Activated CD8-positive, alpha-beta memory T cell treated with anti-CD3 and anti-CD28 coated beads for 4 hours (primary cell): ENCODE measurements around the gene PAM16.

Experiments used
- DNase-seq, 2 donors: peaks; one replicate each; pipeline ENCODE4 v3.0.0-alpha.2; 2020; ENCODE audit warnings: low read depth in 2 of 2

PAM16 gene

DNA sequence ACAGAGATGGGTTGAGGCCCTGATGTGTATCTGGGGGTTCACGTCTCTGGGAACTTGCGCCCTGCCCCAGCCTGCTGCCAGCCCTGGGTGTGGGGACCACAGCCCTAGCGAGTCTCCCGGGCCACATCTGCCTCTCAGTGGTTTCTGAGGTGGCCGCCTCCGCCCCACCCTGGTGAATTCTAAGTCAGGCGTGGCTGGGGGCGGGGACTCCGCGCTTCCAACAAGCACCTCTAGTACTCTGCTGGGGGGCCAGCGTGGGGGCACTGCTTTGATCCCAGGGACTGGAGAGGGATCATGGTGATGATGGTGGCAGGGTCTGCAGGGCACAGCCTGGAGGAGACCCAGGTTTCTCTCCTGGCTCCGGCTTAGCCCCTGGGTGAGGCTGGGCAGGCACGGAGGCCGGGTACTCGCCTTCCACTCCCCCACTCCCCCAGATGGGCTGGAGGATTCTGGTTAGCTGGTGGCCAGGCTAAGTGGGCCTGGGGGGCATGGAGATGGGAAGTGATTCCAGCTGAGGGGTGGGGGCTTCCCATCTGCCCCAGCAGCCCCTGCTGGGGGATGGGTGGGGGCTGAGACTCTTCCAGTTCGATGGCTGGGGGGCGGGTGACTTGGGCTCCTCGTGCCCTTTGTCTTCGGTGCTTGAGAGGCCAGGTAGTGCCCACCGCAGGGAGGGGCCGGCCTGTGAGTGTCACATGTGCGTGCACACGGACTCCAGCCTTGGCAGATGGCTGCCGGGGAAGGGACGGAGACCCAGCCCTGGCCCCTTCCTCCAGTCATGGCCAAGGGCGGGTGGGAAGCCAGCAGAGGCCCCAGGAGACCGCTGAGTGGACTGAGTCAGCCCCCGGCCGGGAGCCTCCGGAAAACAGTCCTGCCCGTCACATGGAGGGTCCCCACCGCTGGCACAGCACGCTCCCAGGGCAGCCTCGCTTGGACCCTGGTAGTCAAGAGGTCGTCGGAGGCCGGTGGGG, 31.4 kb downstream of the PAM16 start:
- DNase-seq: peak; percentile 40 to 41

DNA sequence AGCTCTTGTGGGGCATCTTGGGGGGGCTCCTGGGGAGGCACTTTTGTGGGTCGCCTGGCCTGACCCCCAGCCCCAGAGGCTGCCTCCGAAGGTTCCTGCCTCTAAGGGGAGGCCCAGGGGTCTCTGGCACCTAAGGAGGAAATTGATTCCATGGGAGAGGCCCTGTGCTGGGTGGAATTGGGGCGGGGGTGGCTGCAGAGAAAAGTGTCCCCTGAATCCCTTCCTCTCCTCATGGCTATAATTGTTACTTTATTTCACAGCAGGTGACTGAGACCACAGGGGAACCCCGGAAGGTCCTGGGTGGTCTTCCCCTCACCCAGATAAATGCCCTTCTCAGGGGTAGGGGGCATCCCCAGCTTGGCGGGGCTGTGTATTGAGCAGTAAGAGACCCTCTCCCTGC, 32.2 kb downstream of the PAM16 start:
- no peak for DNase-seq

DNA sequence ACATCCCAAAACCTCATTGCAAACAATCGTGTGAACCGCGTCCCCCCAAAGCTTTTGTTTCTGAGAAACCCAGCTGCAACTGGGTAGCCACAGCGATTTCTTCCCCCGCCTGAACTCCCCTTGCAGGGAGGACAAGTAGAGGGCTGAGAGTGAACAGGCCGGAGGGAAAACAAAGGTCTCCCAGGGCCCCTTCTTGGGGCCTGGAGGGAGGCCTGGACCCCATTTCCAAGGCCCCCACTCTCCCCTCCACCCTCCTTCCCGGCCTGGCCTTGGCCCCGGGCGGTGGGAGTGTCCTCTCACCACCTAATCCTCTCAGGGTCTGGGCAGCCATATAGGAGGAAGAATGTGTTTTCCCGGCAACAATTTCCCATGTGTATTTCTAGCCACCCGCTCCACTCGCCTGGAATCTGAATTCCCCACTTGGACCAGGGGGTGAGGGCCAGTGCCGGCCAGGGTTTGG, 32.6 kb downstream of the PAM16 start:
- DNase-seq: no peak

DNA sequence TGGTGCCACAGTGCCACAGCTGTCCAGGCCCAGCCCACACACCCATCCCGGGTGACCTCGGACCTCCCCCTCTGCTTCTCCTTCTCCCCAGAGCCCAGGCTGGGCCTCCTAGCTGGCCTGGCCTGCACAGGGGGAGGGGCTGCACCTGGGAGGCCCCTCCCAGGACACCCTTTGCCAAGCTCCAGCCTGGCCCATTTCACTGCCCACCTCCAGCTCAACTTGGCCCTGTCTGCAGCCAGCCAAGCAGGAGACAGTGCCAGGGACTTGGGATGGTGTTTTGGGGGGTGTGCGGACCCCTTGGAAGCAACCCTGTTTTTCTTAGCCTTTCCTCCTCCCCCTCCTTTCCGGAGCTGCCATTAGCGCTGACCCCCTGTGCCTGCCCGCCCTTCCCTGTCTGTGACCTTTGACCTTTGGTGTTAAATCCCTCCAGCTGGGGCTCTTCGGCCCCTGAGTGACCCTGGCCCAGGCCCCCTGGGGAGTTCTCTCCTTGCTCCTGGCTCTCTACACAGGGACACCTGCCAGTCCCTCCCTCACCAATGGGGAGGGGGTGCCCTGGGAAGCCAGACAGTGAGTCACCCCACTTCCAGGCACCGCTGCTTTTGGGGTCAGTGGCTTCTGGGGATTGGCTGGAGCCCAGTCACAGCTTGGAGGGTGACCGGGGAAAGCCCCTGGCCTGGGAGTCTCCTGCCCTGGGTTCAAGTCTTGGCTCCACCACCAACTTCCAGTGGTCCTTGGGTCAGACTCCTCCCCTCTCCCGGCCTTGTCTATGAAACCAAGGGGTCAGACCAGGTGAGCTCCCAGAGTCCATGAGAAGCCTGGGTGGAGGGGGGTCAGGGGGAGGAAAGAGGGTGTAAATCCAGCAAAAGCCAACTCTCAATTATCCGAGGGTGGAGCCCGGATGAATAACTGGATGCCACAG, 33.3 kb downstream of the PAM16 start:
- DNase-seq: no peak

DNA sequence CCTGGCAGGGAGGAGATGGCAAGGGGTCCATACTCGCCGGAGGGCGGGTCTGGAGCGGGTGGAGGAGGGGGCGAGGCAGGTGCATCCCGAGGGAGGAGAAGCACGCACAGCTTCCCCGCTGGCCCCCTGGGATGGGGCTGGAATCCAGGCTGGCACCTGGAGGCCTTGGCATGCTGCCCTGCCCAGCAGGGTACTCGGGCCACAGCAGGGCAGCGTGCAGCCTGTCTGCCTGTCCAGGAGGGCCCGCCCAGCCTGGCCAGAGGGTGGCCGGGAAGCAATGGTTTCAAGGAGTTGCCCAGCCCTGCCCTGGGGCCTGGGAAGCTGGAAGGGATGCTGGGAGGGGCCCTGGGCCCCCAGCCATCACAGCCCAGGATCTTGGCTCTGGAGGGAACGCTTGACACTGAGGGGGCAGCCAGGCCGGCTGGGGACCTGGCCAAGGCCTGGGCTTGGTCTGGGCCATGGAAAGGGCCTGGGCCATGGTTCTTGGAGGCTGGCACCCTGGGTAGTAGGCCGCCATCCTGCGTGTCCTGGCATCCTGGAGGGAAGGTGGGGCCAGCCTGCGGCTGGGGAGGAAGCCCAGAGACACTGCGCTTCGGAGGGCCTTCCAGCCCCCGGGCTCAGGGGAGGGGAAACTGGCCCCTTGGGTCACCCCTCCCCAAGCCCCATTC, 34.1 kb downstream of the PAM16 start:
- DNase-seq: no peak

DNA sequence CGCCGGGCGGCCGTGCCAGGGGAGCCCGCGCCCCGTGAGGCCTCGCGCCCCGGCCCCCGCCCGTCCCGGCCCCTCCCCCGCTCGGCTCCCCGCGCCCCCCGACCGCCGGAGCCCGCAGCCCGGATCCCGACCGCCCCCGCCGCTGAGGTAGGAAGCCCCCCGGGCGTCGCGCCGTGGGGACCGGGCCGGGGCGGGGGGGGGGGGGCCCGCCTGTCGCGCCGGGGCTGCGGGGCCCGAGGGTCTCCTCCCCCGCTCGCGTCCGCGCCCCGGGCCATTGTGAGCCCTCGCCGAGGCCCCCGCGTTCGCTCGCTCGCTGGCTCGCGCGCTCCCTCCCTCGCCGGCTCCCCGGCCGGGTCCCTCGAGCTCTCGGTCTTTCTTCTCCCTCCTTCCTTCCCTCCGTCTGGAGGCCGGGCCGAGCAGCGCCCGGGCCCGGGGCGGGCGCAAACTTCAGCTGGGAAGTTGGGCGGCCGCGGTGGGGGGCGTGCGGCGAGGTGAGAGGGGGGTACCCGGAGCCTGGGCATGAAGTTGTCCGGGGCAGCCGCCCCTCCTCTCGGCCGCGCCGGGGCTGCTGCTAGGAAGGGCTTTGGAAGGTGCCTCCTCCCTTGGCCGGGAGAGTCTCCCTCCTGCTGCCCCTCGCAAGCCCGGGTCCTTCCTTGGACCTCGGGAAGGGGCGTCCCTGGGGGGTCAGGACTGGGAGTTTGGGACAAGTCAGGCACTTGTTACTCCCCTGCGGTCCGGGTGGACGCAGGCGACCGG, 34.8 kb downstream of the PAM16 start:
- DNase-seq: no peak

DNA sequence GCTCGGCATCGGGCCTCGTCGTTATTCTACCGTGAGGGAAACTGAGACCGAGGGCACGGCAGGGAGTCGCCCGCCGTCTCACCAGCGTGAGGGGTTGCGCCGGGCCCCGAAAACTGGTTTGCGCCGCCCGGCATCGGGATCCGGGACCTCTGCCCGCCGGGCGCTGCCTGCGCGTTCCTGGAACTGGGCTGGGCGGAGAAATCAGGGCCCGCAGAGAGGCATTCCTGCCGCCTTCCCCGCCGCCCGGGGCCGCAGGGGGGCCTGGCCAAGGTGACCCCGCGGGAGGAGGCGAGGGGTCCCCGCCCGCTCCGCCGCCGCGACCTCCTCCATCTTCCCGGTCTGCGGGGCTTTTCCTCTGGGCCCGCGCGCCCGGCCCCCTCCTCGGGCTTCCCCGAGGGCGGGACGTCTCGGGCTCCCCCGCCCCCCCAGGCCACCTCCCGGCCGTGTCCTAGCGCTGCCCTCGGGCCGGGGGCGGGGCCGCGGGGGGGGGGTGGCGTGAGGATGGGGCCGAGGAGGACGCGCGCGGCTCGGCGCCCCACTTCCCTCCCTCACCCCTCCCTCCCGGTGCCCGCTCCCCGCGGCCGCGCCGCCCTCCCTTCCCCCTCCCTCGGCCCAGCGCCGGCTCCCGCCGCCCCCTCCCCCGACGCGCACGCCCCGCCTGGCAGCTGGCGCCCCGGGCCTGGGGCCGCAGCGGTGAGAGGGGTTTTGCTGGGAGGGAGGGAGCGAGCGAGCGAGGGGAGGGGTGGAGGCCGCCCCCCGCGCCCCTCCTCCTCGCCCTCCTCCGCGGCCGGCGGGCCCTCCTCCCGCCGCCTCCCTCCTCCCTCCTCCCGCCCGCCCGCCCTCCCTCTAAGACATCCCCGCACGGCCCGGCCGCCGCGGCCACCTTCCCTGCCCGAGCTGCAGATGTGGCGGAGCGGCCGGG, 35.7 kb downstream of the PAM16 start, which contains the start of gene GLIS2:
Gene GLIS2 (plus strand): TSS at position 882 of the 922 bp plus-strand sequence. CDS start 16,214 bp downstream, outside the sequence.
- DNase-seq: no peak

DNA sequence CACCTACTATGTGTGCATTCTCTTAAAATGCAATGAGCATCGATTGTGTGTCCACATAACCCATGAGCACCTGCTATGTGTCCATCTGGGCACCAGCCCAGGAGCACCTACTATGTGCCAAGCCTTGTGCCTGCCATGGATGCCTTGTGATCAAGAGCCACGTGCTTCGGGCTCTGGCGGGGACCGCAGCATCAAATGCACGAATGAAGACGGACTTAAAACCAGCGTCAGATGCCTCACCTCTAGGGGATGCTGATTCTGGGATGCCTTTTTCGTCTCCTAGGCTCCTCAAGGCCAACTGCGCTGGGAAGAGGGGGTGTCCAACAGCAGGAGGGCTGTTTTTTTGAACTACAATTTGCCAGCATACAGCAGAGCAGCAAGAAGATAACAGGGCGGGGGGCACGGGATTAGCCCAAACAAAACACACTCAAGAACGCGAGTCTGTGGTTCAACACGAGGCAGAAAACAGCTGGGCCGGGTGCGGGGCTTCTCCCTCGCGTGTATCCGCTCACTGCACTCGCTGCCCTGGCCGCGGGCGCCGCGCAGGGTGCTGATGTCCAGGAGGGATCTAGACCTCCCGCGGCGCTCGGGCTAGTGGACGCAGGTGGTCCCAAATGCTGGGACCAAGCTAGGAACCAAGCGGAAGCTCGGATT, 36.5 kb downstream of the PAM16 start:
- no peak for DNase-seq

DNA sequence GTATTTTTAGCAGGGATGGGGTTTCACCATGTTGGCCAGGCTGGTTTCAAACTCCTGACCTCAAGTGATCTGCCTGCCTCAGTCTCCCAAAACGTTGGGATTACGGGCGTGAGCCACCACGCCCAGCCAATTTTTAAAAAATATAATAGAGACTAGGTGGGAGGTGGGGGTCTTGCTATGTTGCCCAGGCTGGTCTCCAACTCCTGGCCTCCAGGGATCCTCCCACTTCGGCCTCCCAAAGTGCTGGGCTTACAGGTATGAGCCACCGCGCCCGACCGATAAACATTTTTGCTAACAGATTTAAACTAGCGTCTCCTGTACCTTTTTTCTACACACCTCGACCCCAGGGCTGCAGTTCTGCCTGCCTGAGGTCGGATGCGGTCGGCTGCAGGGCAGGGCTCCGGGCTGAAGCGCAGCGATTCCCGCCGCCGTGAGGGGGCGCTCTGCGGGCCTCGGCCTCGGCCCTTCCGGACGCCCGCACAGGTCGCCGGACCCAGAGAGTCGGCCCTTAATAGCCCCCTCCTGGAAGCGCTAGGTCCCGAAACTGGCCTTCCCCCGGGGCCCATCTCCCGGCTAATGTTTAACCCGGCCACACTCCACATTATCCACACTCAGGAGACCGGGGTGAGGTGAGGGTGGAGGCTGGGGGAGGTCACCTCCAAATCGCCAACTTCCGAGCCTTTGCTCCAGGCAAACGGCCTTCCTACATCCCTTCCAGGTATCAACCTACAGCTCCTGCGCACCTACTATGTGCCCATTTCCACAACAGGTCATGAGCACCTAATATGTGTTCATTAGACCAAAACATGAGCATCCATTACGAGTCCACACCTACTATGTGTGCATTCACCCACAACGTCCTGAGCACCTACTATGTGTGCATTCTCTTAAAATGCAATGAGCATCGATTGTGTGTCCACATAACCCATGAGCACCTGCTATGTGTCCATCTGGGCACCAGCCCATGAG, 37.3 kb downstream of the PAM16 start:
- DNase-seq: no peak

DNA sequence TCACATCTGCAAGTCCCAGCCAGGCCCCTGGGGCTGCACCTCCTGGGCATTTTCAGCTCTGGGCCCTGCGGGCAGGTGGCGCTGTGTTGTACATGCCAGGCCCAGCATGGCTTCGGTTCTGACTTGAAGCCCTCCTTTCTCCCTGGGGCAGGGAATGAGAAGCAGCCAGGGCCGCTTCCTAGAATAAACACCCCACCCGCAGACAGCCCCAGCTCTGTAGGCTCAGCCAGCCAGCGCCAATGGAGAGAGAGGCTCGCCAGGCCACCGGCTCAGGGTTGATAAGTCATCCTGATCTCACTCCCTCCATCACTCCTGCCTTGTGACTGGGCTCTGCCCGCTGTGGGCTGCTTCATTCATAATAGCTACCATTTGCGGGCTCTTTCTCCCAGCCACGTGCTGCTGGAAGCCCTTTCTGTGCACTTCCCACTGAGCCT, 41.3 kb downstream of the PAM16 start:
- no peak for DNase-seq

DNA sequence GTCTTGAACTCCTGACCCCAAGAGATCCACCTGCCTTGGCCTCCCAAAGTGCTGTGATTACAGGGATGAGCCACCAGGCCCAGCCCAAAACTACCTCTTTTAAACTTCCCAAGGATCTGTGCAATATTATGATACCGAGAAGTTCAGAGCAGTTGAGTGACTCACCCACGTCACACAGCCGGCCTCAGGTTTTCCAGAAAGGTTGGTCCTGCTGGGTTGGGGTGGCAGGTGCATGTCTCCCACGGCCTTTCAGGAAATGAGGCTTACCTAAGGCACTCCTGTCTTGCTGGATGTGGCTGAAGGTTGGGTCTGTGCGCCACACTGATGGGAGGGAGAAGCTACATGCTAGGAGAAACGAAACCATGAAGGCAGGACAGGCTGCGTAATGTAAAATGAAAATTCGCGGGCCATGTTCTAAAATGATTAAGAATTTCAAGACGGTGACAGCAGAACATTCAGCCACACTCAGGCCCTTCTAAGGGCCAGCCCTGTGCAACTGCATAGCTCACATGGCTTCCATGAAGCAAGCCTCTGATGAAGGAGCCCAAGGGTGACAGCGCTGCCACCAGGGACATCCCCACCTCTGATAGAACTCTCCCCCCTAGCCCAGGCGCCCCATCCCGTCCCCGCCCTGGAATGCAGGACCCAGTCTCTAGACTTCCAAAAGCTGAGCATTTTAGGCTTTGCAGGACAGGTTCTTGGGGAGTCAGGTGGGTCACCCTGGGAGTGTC, 41.9 kb downstream of the PAM16 start:
- no peak for DNase-seq

DNA sequence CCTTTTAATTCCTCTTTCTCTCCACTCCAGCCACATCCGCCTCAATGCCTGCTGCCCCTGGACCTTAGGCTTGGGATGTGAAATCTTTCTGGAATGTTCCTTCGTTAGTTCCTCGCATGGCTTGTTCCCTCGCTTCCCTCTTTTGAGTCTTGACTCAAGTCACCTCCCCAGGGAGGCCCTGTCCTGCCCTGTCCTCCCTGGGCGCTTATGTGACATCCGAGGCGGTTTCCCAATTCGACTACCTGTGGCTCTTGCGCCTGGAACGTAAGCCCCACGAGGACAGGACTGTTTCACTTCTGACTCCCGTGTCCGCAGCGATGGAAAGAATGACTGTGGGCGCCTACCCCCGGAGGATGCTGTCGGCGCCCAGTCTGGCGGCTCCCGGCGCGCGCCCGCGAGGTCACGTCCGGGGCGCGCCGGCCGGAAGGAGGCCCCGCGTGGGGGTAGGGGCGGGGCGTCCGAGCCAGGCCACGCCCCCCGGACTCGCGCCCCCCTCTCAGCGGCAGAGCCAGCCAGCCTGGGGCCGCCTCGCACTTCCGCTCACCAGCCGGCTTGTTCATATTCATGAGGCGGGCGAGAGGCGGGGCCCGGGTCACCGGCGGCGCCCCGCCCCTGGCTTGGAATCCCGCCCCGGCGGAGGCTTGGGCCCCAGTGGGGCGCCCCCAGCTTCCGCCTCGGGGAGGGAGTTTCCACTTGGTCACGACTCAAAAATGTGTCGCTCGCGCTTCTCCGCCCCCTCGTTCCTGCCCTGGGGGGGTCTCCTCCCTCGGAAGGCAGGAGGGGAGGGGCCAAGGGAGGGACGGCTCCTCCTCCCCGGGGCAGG, 43.7 kb downstream of the PAM16 start:
- peak; percentile 91 to 94 for DNase-seq

DNA sequence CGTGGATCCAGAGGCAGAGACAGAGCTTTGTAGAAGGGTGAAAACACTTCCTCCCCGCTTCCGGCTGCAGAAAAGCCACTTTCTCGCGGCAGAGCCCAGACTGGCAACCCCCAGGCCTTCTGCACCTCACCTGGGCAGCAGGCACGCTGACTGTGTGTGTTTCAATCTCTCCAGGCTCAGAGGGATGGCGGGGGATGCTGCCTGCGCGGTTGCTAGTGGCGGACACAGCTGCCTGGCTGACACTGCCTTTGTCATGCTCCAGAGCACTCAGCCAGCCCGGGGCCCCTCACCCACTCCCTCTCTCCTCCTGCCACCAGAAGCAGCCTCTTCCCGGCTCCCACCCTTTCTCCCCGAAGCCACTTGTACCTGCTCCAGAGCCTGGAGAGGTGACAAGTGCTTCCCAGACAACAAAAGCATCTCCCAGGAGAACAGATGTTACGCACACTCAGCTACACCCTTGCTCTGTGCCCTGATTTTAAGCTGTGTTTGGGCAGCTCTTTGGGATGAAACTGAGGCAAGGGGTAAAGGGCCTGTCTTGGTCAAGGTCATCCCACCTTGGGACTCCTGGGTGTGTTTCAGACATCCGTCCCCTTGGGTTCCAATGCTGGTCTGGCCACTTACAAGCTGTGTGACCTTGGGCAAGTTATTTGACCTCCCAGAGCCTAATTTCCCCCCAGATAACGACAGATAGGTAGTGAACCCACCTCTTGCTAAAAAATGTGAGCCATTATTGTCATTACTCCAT, 44.5 kb downstream of the PAM16 start:
- DNase-seq: no peak

DNA sequence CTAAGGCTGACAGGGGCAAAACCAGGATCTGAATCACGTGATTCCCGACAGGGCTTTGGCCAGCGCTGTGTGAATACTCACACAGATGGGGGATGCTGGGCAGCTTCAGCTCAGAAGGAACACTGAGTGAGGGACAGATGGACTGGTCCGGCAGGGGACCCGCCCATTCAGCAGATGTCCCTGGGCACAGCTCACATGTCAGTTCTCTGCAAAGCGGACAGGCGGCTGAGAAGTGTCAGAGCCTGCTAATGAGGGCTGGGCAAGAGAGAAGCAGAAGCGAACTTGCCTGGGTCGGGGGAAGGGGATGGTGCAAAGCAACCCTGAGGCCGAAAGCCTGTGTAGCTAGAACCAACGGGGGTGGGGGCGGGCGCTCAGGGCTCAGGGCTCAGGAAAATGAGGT, 47.1 kb downstream of the PAM16 start:
- no peak for DNase-seq

DNA sequence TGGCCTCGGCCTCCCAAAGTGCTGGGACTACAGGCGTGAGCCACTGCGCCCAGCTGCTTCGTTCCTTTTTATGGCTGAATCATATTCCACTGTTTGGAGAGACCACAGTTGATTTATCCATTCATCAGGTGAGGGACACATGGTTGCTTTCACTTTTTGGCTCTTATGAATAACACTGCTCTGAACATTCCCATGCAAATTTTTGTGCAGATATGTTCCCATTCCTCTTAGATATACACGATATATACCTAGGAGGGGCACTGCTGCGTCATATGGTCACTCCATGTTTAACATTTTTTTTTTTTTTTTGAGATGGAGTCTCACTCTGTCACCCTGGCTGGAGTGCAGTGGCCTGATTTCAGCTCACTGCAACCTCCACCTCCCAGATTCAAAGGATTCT, 49.2 kb downstream of the PAM16 start:
- no peak for DNase-seq

DNA sequence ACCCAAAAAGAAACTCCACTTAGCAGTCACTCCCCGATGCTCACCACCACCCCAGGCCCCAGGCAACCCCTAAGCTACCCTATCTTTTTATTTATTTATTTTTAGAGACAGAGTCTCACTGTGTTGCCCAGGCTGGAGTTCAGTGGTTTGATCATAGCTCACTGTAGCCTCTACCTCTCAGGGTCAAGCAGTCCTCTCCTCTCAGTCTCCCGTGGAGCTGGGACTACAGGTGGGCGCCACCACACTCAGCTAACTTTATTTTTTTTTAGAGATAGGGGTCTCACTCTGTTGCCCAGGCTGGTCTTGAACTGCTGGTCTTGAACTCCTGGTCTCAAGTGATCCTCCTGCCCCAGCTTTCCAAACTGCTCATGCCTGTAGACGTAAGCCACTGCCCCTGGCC, 49.9 kb downstream of the PAM16 start:
- DNase-seq: no peak
